Activated naive CD4-positive, alpha-beta T cell treated with anti-CD3 and anti-CD28 coated beads, Interleukin-2, amount 10 ng/mL, durations not matched to agents 7 days and 5 days (primary cell): ENCODE results near the gene KCTD16.

Source experiments
- CTCF ChIA-PET: fragments of 350-600 bp; sonication (Branson Sonifier 250); formaldehyde crosslinking; loops from one replicate; lab custom pipeline; 2021; ENCODE audit warnings: antibody characterized with exemption; lab: Charles Lee
- DNase-seq: peaks from one replicate; pipeline ENCODE4 v3.0.0-alpha.2; 2020
- H3K27ac Mint-ChIP-seq: one replicate; pipeline ENCODE4 v1.8.0; 2021; ENCODE audit warnings: mild to moderate bottlenecking, moderate library complexity, mixed read lengths
- H3K27me3 Mint-ChIP-seq: one replicate; pipeline ENCODE4 v1.8.0; 2021; ENCODE audit warnings: mild to moderate bottlenecking, mixed read lengths
- H3K36me3 Mint-ChIP-seq: one replicate; pipeline ENCODE4 v1.8.0; 2021; ENCODE audit warnings: mixed read lengths
- H3K4me1 Mint-ChIP-seq: one replicate; pipeline ENCODE4 v1.8.0; 2021; ENCODE audit warnings: mixed read lengths
- H3K4me3 Mint-ChIP-seq: one replicate; pipeline ENCODE4 v1.8.0; 2021; ENCODE audit warnings: mild to moderate bottlenecking, moderate library complexity, mixed read lengths
- H3K9me3 Mint-ChIP-seq: one replicate; pipeline ENCODE4 v1.8.0; 2021; ENCODE audit warnings: mixed read lengths

Gene KCTD16

DNA sequence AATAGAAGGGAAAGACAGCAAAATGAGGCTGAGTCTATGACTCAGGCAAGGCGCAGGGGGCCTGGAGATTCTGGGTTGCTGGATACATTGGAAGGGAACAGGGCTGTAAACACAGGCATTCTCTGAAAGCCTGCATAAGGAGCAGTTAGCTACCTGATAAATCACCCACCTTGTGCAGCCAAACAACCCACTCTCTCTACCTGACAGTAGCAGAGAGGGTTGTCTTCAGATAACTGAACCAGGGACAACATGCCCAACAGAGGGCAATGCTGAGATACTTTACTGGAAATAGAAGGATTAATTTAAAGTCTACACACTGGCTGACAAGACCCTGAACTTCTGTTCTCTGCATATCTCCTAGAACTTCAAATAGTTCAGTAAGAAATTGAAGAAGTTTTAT, 161.6 kb downstream of the KCTD16 start:
- Mint-ChIP-seq H3K27ac (no peak overlapping the region), H3K4me1 (no peaks in the 10 kb centered on the region), H3K4me3 (no peak overlapping the region), H3K36me3 (no peaks in the 10 kb centered on the region), H3K9me3 (no peaks in the 10 kb centered on the region), H3K27me3 (no peaks in the 10 kb centered on the region)
- no peak for DNase-seq
- CTCF ChIA-PET, result no interaction called here

DNA sequence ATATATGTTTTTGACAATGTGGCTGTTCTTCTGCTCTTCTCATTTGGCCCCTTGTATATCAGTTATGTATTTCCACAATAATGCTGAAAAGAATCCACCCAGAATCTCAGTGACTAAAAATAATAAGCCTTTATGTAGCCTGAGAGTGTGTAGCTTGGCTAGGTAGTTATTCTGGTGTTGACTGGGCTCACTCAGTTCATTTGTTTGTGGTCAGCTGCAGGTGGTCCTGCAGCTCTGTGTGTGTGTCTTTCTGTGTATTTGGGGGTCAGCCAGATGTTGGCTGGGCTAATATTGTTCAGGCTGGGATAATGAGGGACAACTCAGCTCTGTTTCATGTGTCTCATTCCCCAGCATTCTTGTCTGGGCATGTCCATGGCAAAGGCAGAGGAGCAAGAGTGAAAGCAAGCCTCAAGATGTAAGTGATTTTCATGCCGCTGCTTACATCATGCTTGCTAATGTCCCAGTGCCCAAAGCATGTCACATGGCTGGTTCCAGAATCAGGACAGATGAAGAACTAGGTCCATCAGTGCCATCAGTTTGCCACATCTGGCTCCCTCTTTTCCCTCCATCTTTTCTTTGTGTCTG, 162.8 kb downstream of the KCTD16 start:
- DNase-seq, result no peak
- no peaks in the 10 kb centered on the region for H3K9me3 Mint-ChIP-seq
- H3K36me3 Mint-ChIP-seq, result no peaks in the 10 kb centered on the region
- no peak overlapping the region for H3K27ac Mint-ChIP-seq
- no peaks in the 10 kb centered on the region for H3K4me1 Mint-ChIP-seq
- no peak overlapping the region for H3K4me3 Mint-ChIP-seq
- CTCF ChIA-PET, result no interaction called here
- no peaks in the 10 kb centered on the region for H3K27me3 Mint-ChIP-seq

DNA sequence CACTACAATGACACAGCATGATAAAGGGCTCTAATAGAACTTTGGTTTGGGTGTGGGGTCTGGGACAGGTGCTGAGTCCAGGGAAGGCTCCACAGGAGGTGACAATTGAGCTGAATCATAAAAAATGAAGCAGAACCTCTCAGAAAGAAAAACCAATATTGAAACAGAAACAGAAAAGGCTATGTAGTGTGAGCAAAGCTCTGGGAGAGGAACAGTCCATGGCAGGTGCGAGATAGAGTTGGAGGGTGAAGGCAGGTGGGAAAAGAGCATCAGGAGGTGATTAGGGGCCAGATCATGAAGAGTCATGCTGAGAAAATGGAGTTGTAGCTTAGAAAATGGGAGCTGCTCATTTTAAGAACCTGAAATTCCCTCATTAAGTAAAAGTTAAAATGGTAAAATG, 164.9 kb downstream of the KCTD16 start:
- H3K27ac Mint-ChIP-seq, result no peak overlapping the region
- H3K4me3 Mint-ChIP-seq, result no peak overlapping the region
- no peaks in the 10 kb centered on the region for H3K27me3 Mint-ChIP-seq
- CTCF ChIA-PET, result no interaction called here
- no peaks in the 10 kb centered on the region for H3K9me3 Mint-ChIP-seq
- no peaks in the 10 kb centered on the region for H3K4me1 Mint-ChIP-seq
- no peaks in the 10 kb centered on the region for H3K36me3 Mint-ChIP-seq
- no peak for DNase-seq

DNA sequence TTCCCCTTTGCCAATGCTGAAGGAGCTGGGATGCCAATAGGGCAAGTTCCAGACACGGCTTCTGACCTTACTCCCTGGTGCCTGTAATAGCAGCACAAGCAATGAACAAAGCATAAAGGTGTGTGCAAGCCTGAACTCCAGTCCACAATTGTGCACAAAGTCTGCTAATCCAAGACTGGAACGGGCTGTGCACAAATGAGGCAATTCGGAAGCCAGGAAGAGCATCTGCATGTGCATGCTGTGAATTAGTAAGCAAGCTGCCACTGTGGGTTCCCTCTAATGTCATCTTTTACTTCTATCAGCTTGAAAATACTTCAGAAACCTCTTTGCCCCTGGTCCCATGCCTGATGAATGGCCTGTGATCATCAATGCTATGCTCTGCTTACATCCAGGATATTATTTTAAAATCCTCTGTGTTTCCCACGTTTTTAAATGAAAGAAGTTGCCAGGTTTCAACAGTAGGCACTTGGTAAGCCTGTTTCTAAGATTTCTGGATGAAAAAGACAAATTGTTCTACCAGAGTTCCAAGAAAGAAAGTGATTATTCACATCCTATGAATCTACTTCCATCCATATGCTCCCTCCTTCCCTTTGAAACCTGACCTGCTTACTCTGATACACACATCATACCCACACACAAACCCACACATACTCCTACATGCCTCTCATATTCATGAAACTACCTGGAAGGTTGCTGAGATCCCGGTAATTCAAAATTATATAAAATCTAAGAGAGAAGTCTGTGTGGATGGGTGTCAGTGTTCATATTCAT, 165.7 kb downstream of the KCTD16 start:
- Mint-ChIP-seq H3K36me3 (no peaks in the 10 kb centered on the region), H3K4me1 (no peaks in the 10 kb centered on the region), H3K4me3 (no peak overlapping the region), H3K27ac (no peak overlapping the region), H3K9me3 (no peaks in the 10 kb centered on the region), H3K27me3 (no peaks in the 10 kb centered on the region)
- DNase-seq, result no peak
- CTCF ChIA-PET, result no interaction called here

DNA sequence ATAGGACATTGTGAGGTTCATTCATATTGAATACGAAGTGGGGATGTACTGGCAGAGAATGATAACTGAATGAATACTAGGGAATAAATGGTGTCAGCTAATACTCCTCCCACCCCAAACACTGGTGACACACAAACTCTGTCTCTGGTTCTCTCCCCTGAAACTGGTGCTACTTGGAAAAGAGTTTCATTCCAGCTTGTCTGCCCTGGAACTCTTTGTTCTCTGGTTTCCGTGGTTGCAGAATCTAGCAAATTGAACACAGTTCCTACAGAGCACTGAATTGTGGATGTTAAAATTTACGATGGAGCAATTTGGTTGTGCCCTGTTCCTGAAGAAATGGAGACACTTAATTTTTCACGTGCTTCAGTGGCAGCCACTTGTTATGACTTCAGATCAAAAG, 181.7 kb downstream of the KCTD16 start:
- H3K27ac Mint-ChIP-seq, result no peak overlapping the region
- CTCF ChIA-PET, result no interaction called here

DNA sequence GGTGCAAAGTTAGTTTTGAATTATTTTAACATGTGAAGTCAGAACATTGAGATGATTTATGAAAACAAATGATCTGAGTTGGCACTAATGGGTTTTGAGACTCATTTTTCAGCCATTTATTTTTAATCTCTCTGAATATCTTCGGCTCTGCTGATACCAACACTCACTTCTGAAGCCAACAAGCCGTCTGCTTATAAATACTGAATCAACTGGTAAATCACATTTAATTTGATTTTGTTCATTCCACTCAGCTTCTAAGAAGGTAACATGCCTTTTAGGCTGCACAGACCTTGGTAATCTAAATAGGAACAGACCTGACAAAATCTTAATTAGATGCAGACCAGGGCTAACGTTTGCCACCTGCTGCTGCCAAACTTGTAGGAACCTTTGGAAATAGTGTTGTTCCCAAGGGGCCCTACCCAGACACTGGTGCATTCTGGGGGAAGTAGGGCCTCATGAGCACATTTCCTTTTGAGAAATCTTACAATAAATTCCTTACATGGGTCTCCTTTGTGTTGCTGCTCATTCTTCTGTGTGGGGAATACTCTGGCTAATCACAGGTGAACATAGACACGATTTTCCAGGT, 182.2 kb downstream of the KCTD16 start:
- CTCF ChIA-PET, result no interaction called here
- Mint-ChIP-seq H3K4me1 (no peaks in the 10 kb centered on the region), H3K36me3 (no peaks in the 10 kb centered on the region), H3K27ac (no peak overlapping the region), H3K4me3 (no peak overlapping the region), H3K27me3 (no peaks in the 10 kb centered on the region), H3K9me3 (no peaks in the 10 kb centered on the region)
- no peak for DNase-seq

More for the DNA sequence above, 181.7 kb downstream of the KCTD16 start:
- Mint-ChIP-seq H3K4me1 (no peaks in the 10 kb centered on the region), H3K27me3 (no peaks in the 10 kb centered on the region), H3K4me3 (no peak overlapping the region), H3K36me3 (no peaks in the 10 kb centered on the region), H3K9me3 (no peaks in the 10 kb centered on the region)
- no peak for DNase-seq

DNA sequence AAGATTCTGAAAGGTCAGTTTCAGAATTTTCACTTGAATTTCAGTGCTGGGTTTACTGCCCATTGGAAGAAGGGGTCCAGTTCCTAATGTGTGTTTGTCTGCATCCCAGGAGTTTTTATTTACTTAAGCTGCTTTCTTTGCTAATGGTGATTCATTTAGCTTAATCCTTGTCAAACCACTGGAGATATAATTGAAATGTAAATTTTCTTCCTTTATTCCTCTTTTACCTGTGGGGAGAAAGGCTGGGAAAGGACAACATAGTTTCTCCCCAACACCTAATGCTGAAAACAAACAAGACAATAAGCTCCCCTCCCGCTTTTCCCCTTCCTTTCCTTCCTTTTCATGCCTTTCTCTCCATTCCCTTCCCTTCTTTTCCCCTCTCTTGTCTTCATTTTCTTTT, 185.8 kb downstream of the KCTD16 start:
- Mint-ChIP-seq H3K4me3 (no peak overlapping the region), H3K9me3 (peaks cover 1% of the 10 kb centered on the region), H3K27me3 (no peaks in the 10 kb centered on the region), H3K36me3 (no peaks in the 10 kb centered on the region), H3K27ac (no peak overlapping the region), H3K4me1 (no peaks in the 10 kb centered on the region)
- no peak for DNase-seq
- CTCF ChIA-PET, result no interaction called here

DNA sequence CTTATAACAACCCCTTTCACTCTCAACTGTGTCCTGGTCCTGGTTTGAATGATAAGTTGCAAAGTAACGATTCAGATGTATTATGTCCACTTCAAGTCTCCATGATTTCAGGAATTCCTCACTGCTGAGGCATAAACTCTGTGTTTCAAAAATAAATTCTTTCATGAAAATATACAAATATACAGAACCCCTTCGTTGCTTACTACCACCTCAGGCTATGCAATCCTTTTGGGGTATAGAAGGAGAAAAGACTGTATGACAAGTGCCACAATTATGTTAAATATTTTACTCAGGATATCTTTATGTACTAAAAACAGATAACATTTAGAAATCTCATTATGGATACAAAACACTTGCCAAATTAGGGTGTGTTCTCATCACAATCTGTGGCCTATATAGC, 190.7 kb downstream of the KCTD16 start:
- H3K4me3 Mint-ChIP-seq, result no peak overlapping the region
- no peak overlapping the region for H3K27ac Mint-ChIP-seq
- no peaks in the 10 kb centered on the region for H3K36me3 Mint-ChIP-seq
- H3K27me3 Mint-ChIP-seq, result no peaks in the 10 kb centered on the region
- CTCF ChIA-PET, result no interaction called here
- no peaks in the 10 kb centered on the region for H3K4me1 Mint-ChIP-seq
- DNase-seq, result no peak
- peaks cover 1% of the 10 kb centered on the region for H3K9me3 Mint-ChIP-seq

DNA sequence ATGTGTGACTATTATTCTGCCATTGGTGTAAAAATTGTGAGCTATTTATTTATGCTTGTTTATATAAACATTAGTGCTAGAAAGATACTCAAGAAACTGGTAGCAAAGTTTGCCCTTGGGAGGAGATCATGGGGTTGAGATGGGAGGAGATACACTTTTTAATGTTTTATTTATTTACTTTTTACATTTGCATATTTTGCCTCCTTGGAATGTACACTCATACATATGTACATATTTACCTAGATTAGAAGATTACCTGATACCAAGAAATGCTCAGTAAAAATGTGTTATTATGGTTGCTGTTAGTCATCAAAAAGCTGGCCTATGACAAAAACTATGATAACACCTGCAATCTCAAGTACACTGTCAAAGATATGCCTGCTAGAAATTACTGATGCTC, 195.2 kb downstream of the KCTD16 start:
- no peak overlapping the region for H3K4me3 Mint-ChIP-seq

DNA sequence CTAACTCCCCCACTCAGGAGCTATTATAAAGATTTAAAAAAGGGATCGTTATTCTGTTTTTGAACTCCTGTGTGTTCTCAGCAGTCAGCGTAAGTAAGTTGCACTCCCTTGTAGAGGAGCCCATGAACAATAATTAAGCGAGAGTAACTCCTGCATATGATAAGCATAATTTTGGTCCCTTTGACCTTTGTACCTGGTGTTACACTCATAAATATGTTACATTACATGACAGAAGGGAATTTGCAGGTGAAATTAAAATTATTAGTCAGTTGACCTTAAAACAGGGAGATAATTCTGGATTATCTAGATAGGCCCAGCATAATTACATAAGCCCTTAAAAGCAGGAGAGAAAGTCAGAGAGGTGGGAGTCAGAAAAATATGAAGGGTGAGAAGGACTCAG, 197.3 kb downstream of the KCTD16 start:
- no peaks in the 10 kb centered on the region for H3K4me1 Mint-ChIP-seq
- DNase-seq, result no peak
- no peak overlapping the region for H3K4me3 Mint-ChIP-seq
- CTCF ChIA-PET, result no interaction called here
- no peaks in the 10 kb centered on the region for H3K27me3 Mint-ChIP-seq
- no peaks in the 10 kb centered on the region for H3K36me3 Mint-ChIP-seq
- H3K27ac Mint-ChIP-seq, result no peak overlapping the region
- H3K9me3 Mint-ChIP-seq, result no peaks in the 10 kb centered on the region

More for the DNA sequence above, 195.2 kb downstream of the KCTD16 start:
- Mint-ChIP-seq H3K36me3 (no peaks in the 10 kb centered on the region), H3K27ac (no peak overlapping the region), H3K9me3 (peaks cover 1% of the 10 kb centered on the region), H3K27me3 (no peaks in the 10 kb centered on the region), H3K4me1 (no peaks in the 10 kb centered on the region)
- CTCF ChIA-PET, result no interaction called here
- DNase-seq, result no peak

DNA sequence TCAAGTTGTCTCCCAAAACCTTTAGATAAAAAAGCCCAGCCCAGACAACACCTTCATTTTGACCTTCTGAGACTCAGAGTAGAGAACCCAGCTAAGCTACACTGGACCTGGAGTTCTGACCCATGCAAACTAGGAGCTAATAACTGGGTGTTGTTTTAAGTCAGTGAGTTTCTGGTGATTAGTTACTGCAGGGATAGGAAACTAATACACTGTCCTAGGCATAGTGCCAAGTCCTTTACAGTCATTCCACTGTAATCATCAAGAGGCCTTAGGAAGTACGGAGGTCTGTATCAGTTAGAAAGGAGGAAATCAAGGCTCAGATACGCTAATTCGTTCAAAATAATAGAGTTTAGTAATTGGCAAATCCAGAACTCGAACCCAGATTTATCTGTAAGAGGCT, 197.9 kb downstream of the KCTD16 start:
- H3K9me3 Mint-ChIP-seq, result no peaks in the 10 kb centered on the region
- no peaks in the 10 kb centered on the region for H3K4me1 Mint-ChIP-seq
- no peak overlapping the region for H3K4me3 Mint-ChIP-seq
- H3K36me3 Mint-ChIP-seq, result no peaks in the 10 kb centered on the region
- DNase-seq, result no peak
- H3K27ac Mint-ChIP-seq, result no peak overlapping the region
- no peaks in the 10 kb centered on the region for H3K27me3 Mint-ChIP-seq
- CTCF ChIA-PET, result no interaction called here

DNA sequence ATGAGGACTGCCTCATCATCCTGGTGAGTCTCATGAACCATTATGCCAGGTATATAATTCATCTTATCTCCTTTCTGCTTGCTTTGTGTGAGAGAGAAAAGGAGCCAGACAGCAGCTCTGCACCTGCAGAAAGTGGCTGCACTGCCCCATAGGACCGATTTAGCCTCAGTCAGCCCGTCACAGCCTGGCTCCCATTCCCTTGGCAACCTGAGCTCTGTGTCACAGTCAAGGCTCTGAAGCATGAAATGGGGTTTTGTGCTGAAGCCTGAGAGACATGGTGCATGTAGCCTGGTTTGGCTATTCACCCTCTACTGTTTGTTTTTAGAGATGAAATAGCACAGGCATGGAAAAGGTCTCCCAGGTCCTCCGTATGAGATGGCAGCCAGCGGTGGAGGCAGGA, 198.3 kb downstream of the KCTD16 start:
- H3K36me3 Mint-ChIP-seq, result no peaks in the 10 kb centered on the region
- CTCF ChIA-PET, result no interaction called here
- no peaks in the 10 kb centered on the region for H3K9me3 Mint-ChIP-seq
- no peak overlapping the region for H3K4me3 Mint-ChIP-seq
- DNase-seq, result no peak
- no peak overlapping the region for H3K27ac Mint-ChIP-seq
- H3K4me1 Mint-ChIP-seq, result no peaks in the 10 kb centered on the region
- no peaks in the 10 kb centered on the region for H3K27me3 Mint-ChIP-seq

DNA sequence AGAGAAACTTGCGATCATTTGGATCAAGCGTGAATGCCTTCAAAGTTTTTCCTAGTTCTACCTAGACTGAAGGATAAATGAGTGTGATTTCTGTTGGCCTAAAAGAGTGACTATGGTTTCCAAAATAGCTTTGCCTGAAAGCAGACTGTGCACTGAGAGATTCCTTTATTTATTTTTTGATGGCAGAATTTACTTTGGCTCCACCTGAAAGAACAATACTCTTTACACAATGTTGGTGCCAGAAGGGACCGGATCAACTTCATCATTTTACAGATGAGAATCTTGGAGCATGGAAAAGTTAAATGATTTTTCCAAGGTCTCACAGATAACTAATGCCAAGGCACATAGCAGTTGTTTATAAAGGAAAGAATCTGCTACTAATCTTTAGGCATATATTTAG, 199.6 kb downstream of the KCTD16 start:
- H3K27ac Mint-ChIP-seq, result no peak overlapping the region
- no peaks in the 10 kb centered on the region for H3K9me3 Mint-ChIP-seq
- no peak for DNase-seq
- H3K4me1 Mint-ChIP-seq, result no peaks in the 10 kb centered on the region
- H3K27me3 Mint-ChIP-seq, result no peaks in the 10 kb centered on the region
- H3K36me3 Mint-ChIP-seq, result no peaks in the 10 kb centered on the region
- H3K4me3 Mint-ChIP-seq, result no peak overlapping the region
- CTCF ChIA-PET, result no interaction called here

DNA sequence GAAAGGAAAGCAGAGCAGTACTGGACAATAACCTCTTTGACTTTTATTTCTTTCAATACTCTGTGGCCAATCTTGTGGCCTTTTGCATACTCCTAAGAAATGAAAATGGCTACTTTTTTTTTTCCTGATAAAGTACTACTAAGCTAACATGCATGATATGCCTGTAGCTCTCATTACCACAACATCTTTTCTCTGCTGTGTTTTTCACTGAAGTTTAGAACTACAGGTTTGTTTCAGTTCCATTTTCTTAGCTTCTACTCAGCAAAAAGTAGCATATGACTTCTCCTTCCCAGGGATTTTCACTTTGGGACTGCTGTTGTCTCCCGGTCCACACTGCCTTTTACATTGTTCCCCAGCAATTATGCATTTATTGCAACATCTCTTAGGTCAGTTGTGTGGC, 204.0 kb downstream of the KCTD16 start:
- Mint-ChIP-seq H3K4me1 (no peaks in the 10 kb centered on the region), H3K27ac (no peak overlapping the region), H3K9me3 (peaks cover 1% of the 10 kb centered on the region), H3K27me3 (no peaks in the 10 kb centered on the region), H3K36me3 (no peaks in the 10 kb centered on the region), H3K4me3 (no peak overlapping the region)
- CTCF ChIA-PET, result interaction anchor here (0.9 kb wide), 1 partner anchor 17 kb away, joined by 3 read pairs; no protein-coding TSS in a partner anchor
- no peak for DNase-seq

DNA sequence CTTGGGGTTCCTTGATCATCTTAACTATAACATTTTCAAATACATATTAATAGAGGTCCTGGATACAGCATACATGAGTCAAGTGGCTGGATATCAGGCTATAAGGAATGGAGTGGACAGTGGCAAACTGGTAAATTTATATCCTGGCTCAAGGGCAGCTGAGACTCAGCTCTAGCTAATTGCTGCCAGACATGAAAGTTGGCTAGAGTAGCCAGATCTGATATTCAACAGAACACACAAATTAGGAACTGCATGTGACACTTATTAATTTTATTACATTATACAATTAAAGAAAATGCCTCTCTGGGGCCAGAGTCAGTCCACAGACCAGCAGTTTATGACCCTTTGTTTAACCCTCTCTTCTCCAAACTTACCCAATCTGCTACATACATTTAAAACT, 206.5 kb downstream of the KCTD16 start:
- H3K27ac Mint-ChIP-seq, result no peak overlapping the region
- H3K4me3 Mint-ChIP-seq, result no peak overlapping the region
- H3K27me3 Mint-ChIP-seq, result no peaks in the 10 kb centered on the region
- CTCF ChIA-PET, result no interaction called here
- no peaks in the 10 kb centered on the region for H3K4me1 Mint-ChIP-seq
- no peak for DNase-seq
- peaks cover 3% of the 10 kb centered on the region for H3K9me3 Mint-ChIP-seq
- no peaks in the 10 kb centered on the region for H3K36me3 Mint-ChIP-seq
